GM12878 (cell line): Measurements from ENCODE around the gene RIPOR3. TPM values are rescaled to one million over a fixed set of nuclear protein-coding genes. Genes with fewer than 3 reads are reported as not detected.

Experiments
- BHLHE40 ChIP-seq, 2 experiments: fragments of 450-650 bp in 1 of 2; IDR thresholded peaks; 2 replicates each; pipeline ENCODE4 v1.6.1; 2011 to 2017; ENCODE audit warnings: low read depth in 2 of 2, borderline replicate concordance in 1 of 2, improper control_type of control experiment in 1 of 2, low read length in 1 of 2, mild to moderate bottlenecking in 1 of 2
- CEBPB ChIP-seq, 2 experiments: fragments of 150-350 bp in 1 of 2; IDR thresholded peaks; 2 replicates each; pipeline ENCODE4 v1.6.1; 2012 to 2014; ENCODE audit warnings: low read depth in 2 of 2, low read length in 2 of 2, borderline replicate concordance in 1 of 2, inconsistent platforms in 1 of 2
- CUX1 ChIP-seq: IDR thresholded peaks from 2 replicates; pipeline ENCODE4 v1.6.1; 2012; ENCODE audit warnings: improper control_type of control experiment, low read depth, low read length; ENCODE audit not compliant: insufficient replicate concordance
- DPF2 ChIP-seq: fragments of 450-650 bp; IDR thresholded peaks from 2 replicates; pipeline ENCODE4 v1.6.1; 2017; ENCODE audit warnings: mild to moderate bottlenecking
- MTA2 ChIP-seq: fragments of 450-650 bp; IDR thresholded peaks from 2 replicates; pipeline ENCODE4 v1.6.1; 2016; ENCODE audit warnings: low read depth, mild to moderate bottlenecking, moderate library complexity
- MTA3 ChIP-seq: IDR thresholded peaks from 2 replicates; pipeline ENCODE4 v1.6.1; 2012; ENCODE audit warnings: low read length, inconsistent platforms, borderline replicate concordance
- NBN ChIP-seq: fragments of 450-650 bp; IDR thresholded peaks from 2 replicates; pipeline ENCODE4 v1.6.1; 2016
- RAD51 ChIP-seq: fragments of 450-650 bp; IDR thresholded peaks from 2 replicates; pipeline ENCODE4 v1.6.1; 2016; ENCODE audit warnings: moderate library complexity, mild to moderate bottlenecking, inconsistent platforms
- RB1 ChIP-seq: fragments of 450-650 bp; formaldehyde crosslinking; IDR thresholded peaks from 2 replicates; pipeline ENCODE4 v1.6.1; 2017; ENCODE audit warnings: mild to moderate bottlenecking, borderline replicate concordance
- SIN3A ChIP-seq: IDR thresholded peaks from 2 replicates; pipeline ENCODE4 v1.6.1; 2012; ENCODE audit warnings: low read depth, low read length, improper control_type of control experiment
- SIX5 ChIP-seq: IDR thresholded peaks from 2 replicates; pipeline ENCODE4 v1.6.1; 2011; ENCODE audit warnings: mild to moderate bottlenecking, low read depth, low read length, moderate library complexity; ENCODE audit not compliant: severe bottlenecking
- SMAD1 ChIP-seq: fragments of 450-650 bp; IDR thresholded peaks from 2 replicates; pipeline ENCODE4 v1.6.1; 2018; ENCODE audit warnings: mild to moderate bottlenecking, low read depth; ENCODE audit not compliant: partially characterized antibody
- ZNF217 ChIP-seq: fragments of 450-650 bp; IDR thresholded peaks from 2 replicates; pipeline ENCODE4 v1.6.1; 2017; ENCODE audit warnings: antibody characterized with exemption, mild to moderate bottlenecking
- polyA plus RNA-seq, 11 experiments: library from polyadenylated mRNA; depleted of rRNA in 4 of 11; unstranded in 6 of 11; stranded (reverse) in 5 of 11; fragments of >200 nt; fragmentation: Nextera tagmentation in 4 of 11; fragmentation: Illumina TruSeq in 1 of 11; extraction: Ambion mirVana in 4 of 11; extraction: Trizol in 1 of 11; gene quantifications; 1 replicate in 1 of 11; 2 replicates in 10 of 11; pipeline versions ENCODE4 v1.2.1 to v1.2.3, GENCODE V29; 2011 to 2016; ENCODE audit warnings: inconsistent platforms in 2 of 11, missing spikeins in 2 of 11, low read depth in 1 of 11
- total RNA-seq, 4 experiments: library from RNA; depleted of rRNA in 3 of 4; stranded (reverse); fragments of >200 nt in 3 of 4; fragmentation: Illumina TruSeq in 1 of 4; extraction: Trizol in 1 of 4; gene quantifications; 2 replicates each; pipeline versions ENCODE4 v1.2.1 to v1.2.3, GENCODE V29; 2013 to 2021
- TF ChIP-seq, protein P1 (sequence below): IDR thresholded peaks from 2 replicates; pipeline ENCODE4 v1.6.1; 2012; ENCODE audit warnings: low read length, inconsistent platforms
- TF ChIP-seq, protein P2 (sequence below): fragments of 450-650 bp; IDR thresholded peaks from 2 replicates; pipeline ENCODE4 v1.6.1; 2017; ENCODE audit warnings: low read depth, mild to moderate bottlenecking, moderate library complexity

RIPOR3 gene
- total and polyA plus RNA-seq, 10 of the 15 experiments (the other 5 are each of a cell fraction or from before 2014, with no cell fraction given) = 0.04 to 0.55 (median 0.12) TPM; not detected in 6

- TF ChIP-seq MTA2 (peak; percentile 48; the same call in 1 of the 2 replicates), CEBPB (IDR thresholded peaks at IDR 0.05; ENCODE audit: borderline replicate concordance in 1 of 2, low read depth in 2 of 2, low read length in 2 of 2) (0 out of 4 replicates have a peak, but pooled peaks of 1 of the 2 experiments have one; percentile 13), RB1 (peak; percentile 31; the same call in 1 of the 2 replicates), SIN3A (peak; percentile 20; the same call in 1 of the 2 replicates), MTA3 (0 out of 2 replicates have a peak, but pooled peaks have one; percentile 27), NBN (0 out of 2 replicates have a peak, but pooled peaks have one; percentile 18), DPF2 (peak; percentile 27), SMAD1 (no peak), RAD51 (peak; percentile 61; the same call in 1 of the 2 replicates), ZNF217 (no peak), SIX5 (no peak), BHLHE40 (IDR thresholded peaks at IDR 0.05; ENCODE audit: borderline replicate concordance in 1 of 2, low read depth in 2 of 2, low read length in 1 of 2) (peak; percentile 50 to 60), CUX1 (no peak)
- TF ChIP-seq, protein P1, sequence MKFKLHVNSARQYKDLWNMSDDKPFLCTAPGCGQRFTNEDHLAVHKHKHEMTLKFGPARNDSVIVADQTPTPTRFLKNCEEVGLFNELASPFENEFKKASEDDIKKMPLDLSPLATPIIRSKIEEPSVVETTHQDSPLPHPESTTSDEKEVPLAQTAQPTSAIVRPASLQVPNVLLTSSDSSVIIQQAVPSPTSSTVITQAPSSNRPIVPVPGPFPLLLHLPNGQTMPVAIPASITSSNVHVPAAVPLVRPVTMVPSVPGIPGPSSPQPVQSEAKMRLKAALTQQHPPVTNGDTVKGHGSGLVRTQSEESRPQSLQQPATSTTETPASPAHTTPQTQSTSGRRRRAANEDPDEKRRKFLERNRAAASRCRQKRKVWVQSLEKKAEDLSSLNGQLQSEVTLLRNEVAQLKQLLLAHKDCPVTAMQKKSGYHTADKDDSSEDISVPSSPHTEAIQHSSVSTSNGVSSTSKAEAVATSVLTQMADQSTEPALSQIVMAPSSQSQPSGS = peak; percentile 82
- TF ChIP-seq, protein P2, sequence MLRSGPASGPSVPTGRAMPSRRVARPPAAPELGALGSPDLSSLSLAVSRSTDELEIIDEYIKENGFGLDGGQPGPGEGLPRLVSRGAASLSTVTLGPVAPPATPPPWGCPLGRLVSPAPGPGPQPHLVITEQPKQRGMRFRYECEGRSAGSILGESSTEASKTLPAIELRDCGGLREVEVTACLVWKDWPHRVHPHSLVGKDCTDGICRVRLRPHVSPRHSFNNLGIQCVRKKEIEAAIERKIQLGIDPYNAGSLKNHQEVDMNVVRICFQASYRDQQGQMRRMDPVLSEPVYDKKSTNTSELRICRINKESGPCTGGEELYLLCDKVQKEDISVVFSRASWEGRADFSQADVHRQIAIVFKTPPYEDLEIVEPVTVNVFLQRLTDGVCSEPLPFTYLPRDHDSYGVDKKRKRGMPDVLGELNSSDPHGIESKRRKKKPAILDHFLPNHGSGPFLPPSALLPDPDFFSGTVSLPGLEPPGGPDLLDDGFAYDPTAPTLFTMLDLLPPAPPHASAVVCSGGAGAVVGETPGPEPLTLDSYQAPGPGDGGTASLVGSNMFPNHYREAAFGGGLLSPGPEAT = peak; percentile 92
Measured at GRCh38 chr20:50569864-50570836, 121.2 kb downstream of the RIPOR3 start (continued).
